Right ventricle myocardium inferior (tissue), 1 donor: ENCODE measurements around the gene ZNF521. TPM values are rescaled to one million over a fixed set of nuclear protein-coding genes. Genes with fewer than 3 reads are reported as not detected.

Experiments
- ATAC-seq: fragments of 200-7000 bp; cut with Tn5 transposase; one replicate; pipeline ENCODE4 v1.9.1; 2020; ENCODE audit warnings: mild to moderate bottlenecking, moderate library complexity
- DNase-seq: peaks from one replicate; pipeline ENCODE4 v3.0.0; 2021; ENCODE audit errors: missing footprints
- intact Hi-C: fragments of 100-400 bp; cut with DNase I; formaldehyde crosslinking; loops from one replicate; pipeline ENCODE4 v1.11.0; 2022
- total RNA-seq: library from RNA; stranded (reverse); fragmentation: NEBNext Ultra II Directional; extraction: Animal tissue kit (Norgen Biotek cat#: 25700); gene quantifications from one replicate; pipeline ENCODE4 v1.2.1, GENCODE V29; 2021
- donor health status: DM: no; HTN: yes; CAD: no; lungs with severe emphysema.

ZNF521 gene
- total RNA-seq, 1 donor from 2014 or later: 29.6 TPM

DNA sequence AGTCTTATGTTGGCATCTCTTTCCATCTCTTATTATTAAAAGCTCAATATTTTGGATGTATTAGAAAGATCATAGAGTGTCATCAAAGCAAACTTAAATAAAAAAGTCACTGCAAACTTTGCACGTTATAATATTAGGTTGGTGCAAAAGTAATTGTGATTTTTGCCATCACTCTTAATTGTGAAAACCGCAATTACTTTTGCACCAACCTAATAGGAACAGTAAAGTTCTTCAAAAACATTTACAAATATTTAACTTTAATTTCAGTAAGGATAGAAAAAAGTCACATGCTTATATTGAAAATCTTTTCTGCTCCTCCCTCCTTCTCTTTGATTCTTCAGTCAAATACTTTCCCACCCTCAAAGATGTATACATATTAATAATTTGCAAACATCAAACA lies 51.5 kb downstream of the ZNF521 start:
- intact Hi-C loops: no loop called here
- ATAC-seq (no peak), DNase-seq (no peak)

DNA sequence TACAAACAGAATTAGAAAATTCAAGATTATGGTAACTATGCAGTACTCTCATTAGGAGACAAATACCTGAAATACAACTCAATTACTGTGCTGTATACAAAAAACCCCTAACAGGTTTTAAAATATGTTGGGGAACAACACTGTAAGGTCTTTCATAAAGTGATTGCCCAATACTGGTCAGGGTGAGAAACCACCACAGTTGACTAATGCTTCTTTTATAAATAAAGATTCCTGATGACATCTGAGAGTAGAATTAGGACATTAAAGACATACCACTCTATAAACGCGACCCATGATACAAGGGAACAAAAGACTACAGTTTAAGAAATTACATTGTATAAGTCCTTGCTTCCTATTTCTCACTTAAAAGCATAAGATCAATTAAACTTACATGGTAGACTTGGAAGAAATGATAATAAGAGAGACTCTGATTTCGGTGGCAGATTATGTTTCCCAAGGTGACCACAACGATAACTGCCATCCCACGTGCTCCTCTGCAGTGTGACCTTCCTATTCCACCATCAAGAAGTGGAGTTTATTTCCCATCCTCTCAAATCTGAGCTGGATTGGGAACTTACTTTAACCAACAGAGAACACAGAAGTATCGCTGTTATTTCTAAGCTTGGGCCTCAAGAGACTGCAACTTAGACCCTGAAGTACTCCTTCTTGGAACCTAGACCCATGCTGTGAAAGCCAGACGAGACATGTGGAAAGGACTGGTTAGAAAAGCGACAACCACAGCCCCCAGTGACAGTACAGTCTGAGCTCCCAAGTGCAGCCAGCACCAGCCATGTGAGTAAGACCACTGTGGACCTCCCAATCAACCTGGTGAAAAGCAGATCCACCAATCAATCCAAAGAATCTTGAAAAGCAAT lies 52.3 kb downstream of the ZNF521 start:
- intact Hi-C loops: no loop called here
- DNase-seq (no peak), ATAC-seq (peak; percentile 56)

DNA sequence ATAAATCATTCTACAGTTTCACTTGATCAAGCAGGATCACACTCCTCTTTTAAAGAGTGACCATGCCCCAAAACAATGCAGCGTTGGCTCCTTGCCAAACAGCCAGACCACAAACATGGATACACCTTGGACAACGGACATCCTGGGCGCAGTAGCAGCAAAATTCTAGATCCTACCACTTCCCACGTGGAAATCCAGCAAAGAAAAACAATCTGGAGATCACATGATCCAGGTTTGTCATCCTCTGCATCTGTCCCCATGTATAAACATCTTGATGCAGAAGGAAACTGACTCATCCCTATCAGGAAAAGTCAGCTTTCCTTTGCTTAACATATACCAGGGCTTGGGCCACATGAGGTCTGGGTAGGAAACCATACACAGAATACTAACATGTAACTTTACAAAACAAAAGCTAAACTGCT lies 53.1 kb downstream of the ZNF521 start:
- intact Hi-C loops: no loop called here
- no peak for ATAC-seq
- DNase-seq: no peak

DNA sequence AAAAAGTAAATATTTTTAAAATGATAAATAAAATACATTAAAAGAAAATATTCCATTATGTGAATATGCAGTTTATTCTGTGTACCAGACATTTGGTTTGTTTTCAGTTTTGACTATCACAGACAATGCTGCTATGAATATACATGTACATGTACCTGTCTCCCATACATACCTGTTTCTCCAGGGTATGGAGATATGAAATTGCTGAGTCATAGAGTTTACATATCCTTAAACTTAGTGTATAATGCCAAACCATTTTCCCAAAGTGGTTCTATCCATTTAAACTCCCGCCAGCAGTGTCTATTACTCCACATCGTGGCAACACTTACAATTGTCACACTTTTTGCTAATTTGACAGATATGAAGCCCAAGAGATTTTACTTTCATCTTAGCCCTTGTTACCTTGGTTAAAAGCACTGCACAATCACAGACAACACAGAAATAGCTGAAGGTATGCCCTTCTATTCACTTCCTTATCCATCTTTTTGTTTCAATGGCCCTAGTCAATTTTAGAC lies 56.3 kb downstream of the ZNF521 start:
- DNase-seq (no peak), ATAC-seq (no peak)
- intact Hi-C loops: no loop called here

DNA sequence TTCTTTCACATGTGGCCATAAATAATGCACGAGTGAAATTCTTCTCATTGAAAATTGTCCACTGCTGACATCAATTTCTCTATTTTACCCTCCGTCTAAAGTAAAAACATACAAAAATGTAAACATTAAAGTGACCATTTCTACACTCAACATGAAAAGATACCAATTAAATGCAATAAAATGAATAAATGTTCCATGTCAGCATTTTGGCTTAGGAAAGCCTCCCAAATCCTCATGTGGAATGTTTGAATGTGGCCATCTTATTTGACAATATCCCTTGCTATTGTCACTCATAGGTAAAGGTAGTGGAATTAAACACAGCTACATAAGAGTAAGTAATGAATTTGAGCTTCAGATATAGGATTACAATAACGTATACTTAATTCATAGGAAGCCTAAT lies 60.8 kb downstream of the ZNF521 start:
- no peak for DNase-seq
- no peak for ATAC-seq
- intact Hi-C loops: no loop called here

DNA sequence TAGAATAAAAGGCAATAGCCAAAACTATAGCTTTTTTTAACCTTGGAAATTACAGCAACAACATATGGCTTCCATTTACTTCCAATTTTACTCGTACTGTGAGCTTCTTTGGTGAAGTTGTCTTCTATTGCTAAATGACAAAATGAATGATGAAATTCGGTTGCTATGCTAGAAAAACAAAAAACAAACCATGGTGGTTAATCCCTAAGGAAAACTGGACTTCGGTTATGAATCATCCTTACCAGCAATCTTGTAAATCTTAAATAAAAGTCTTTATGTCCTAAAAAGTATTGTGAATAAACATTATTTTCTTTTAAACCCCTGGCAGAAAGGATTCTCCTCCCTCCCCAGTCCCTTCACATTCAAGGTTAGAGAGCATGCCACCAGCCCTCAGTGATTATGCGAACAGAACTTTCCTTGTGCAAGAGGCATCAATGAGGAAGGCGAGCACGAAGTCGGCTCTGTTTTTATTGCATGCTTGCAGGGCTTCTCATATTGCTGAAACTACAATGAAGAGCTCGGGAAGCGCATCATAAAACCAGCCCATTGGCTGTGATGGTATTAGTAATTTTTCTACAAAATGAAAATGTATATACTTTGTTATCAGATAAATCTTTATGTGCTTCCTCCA lies 62.9 kb downstream of the ZNF521 start:
- DNase-seq (no peak), ATAC-seq (no peak)
- intact Hi-C loops: no loop called here

DNA sequence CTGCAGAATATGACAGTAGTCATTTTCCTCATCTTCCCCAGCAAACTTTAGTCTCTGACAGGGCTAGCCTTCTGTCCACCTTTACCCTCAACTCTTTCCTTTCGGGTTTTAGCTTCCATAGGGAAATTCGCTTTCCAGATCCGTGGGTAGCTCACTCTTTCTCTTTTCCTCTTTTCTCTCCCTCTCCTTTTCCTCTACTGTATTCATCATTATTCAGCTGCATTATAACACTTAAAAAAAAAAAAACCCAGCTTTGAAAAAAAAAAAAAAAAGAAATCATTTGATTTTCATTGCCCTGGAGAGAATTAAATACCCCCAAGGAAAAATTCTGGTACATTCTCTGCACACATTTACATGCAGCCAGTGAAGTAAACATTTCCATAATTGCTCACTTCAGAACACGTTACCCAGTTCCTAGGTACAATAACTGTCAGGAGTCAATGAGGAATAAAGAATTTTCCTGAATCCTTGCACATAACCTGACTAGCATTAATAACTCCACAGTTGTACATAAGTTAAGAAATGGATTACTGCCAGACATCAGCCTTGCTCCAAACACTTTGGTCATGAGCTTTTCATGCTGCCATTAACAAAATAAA lies 63.5 kb downstream of the ZNF521 start:
- DNase-seq (no peak), ATAC-seq (no peak)
- intact Hi-C loops: no loop called here

DNA sequence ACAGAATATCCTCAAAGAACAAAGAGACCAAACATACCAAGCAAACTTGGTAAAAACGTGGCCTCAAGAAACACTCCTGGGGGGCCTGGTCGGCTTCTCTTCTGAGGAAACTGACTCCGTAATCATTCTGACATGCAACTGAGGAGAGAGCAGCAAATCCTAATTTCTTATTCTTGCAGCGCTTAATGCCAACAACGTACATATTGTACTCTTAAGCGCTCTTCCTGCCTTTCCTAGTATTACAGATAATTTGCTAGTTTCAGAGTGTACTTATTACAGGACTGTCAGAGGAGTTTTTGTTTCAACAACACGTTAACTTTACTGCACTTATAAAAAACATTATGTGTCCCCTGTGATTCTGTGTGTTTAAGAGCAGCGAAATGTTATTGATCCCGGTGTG lies 64.9 kb downstream of the ZNF521 start:
- intact Hi-C loops: loop anchor here (2.0 kb wide), 1 partner anchor 56 kb away; no protein-coding TSS in a partner anchor
- no peak for DNase-seq
- ATAC-seq: no peak

DNA sequence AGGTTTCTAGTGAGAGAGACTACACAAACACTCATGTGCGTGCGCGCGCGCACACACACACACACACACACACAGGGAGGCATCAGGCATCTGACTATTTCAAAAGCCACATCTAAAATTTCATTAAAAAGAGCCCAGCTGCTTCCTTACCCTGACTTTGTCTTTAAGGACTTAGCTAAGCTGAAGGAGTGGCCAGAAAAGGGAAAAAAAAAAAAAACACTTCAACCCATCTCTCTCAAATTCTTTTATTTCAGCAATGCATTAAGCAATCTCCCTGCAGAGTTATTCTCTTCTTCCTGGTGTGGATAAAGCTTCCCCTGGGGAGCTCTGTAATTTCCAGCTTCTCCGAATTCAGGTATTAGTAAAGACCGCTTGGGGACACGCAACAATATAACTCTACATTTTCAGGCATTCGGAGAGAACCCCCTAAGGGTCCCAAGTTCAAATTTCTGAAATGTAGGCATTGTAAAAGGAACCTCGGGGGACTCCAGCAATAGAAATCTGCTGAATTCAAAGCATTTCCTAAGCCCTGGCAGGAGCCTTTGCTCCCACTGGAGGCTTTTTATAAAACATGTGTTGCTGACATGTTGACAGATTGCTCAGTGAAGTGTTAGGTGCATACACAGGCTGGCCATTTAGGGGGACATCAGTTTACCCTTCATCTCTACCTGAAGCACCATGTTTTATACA lies 67.0 kb downstream of the ZNF521 start:
- no peak for DNase-seq
- peak; percentile 85 for ATAC-seq
- intact Hi-C loops: loop anchor here (1.0 kb wide), 1 partner anchor 63 kb away; no protein-coding TSS in a partner anchor

DNA sequence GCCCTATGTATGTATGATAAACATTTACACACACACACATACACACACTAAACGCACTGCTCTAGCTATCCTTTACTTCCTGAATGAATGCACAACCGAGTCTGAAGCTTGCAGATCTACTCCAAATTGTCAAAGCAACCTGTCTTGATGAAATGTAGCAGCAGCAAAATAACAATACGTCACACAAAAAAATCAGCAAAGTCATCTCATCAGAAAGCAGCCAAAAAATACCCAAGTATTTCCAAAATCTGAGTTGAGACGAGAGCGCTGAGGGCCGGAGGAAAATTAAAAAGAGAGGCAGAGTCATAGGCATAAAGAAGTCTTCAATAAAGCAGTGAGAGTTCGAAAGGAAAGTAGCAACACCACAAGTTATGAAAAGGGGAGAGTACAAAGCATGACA lies 67.7 kb downstream of the ZNF521 start:
- no peak for ATAC-seq
- DNase-seq: no peak

DNA sequence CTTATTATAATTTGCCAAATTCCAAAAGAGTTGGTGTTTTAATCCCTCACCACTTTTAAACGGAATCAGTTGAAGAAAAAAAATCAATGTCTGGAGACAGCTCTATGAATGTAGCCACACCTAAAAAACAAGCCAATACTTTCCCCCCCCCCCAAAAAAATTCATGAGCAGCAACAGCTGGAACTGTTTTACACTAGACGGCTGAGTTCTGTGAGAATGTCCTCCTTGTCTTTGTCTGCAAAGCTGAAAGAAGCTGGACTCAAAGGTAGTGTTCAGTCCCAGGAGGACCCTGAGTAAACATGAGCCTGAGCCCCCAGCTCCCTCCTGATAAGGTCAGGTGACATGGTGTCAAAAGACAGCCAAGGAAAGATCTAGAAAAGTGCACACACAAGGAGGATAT lies 68.2 kb downstream of the ZNF521 start:
- intact Hi-C loops: no loop called here
- ATAC-seq (no peak), DNase-seq (no peak)

More for the DNA sequence above, 67.7 kb downstream of the ZNF521 start:
- intact Hi-C loops: no loop called here

DNA sequence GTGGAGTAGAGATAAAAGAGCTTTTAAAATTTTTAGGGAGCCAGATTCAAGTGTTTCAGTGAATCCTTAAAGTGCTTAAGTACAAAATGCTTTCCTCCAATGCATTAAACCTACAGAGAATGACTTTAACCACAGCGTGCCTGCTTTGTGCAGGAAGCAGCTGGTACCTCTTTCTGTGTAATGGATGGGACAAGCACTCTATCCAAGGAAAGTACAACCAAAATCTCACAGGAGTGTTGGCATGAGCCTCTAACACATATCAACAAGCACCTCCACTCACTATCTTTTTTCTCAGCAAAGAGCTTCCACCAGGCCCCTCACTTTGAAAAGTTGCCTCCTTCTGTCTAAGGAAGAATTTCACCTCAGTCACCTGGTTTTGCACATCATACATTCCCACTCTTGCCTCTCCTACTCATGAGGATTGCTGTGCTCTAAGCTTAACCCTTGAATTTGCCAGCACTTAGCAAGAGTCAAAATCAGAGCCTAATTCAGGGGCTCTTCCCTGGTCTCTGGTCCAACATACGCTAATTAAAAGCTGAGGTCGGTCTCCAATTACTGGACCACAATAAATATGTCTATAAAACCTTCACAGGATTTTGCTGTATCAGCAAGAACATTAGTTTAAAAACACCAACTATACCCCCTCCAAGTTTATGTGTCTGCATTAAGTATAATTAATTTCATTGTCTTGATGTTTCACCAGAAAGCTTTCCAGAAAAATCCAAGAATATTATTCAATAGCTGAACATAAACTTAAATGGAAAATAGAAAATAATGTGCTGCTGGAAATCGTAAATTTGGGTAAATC lies 68.9 kb downstream of the ZNF521 start:
- DNase-seq (no peak), ATAC-seq (no peak)
- intact Hi-C loops: no loop called here

DNA sequence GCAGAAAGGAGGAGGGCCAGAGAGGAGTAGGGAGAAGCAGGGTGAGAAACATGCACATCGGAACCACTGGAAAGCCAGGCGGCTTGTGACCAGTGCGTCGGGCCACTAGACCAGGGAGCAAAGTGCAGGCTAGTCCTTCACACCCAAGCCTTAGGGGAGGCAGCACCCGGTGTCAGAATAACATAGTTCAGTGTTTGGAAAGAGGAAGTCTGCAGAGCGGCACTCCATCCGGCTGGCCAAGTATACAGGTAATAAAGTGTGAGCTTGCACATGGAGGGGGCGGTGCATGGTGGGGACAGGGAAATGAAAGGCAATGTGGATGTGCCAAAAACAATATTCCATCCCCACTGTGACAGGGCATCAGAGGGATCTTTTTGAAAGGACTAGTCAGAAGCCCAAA lies 69.7 kb downstream of the ZNF521 start:
- DNase-seq: no peak
- ATAC-seq: no peak

DNA sequence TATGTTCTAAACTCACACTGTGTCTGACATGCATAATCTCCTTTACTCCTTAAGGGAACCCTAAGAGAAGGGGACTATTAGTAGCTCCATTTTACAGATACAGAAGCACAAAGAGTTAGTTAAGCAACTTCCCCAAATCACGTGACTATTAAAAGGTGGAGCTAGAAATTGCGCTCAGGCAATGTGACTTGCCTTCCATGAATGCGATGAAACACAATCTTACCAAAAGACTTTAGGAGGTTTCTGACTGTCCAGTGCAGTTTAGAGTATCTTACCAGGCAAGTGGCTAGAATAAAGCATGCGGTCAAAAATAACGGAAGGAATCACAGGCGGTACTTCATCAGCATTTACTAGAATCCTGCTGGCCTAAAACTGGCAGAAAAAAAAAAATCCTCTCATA lies 70.4 kb downstream of the ZNF521 start:
- ATAC-seq (no peak), DNase-seq (no peak)
- intact Hi-C loops: no loop called here

More for the DNA sequence above, 69.7 kb downstream of the ZNF521 start:
- intact Hi-C loops: no loop called here

DNA sequence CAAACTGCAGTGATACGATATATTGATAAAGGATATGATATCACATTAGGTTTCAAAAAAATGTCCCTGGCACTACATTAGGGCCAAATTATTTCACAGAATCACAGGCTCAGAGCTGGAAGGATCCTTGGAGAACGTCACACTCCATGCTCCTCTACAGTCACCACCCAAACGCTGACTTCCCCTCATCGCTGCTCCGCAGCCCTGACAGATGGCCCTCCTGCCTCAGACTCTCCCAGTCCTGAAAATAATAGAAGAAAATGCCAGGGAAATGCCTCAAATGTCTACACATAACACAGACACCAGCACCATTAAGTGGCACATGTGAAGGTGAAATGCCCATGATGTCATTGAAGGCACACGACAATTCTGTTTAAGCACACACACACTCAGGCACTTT lies 72.0 kb downstream of the ZNF521 start:
- intact Hi-C loops: no loop called here
- DNase-seq (no peak), ATAC-seq (no peak)

DNA sequence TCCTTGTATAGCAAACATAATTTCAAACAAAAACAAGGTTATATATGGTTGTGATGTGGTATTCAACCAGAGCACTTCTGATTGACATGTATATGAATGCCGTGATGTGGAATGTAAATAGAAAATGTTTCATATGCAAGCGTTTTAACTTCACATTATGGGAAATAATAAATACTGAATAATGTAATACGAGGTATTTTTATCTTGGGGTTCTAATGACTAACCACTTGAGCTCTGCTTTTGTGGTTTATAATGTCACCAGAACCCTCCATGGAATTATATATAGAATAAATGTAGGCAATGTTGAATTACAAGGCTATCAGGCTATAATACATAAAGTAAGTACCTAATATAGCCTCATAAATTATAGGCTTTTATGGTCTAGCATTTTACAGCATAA lies 72.4 kb downstream of the ZNF521 start:
- ATAC-seq: no peak
- no peak for DNase-seq
- intact Hi-C loops: no loop called here

DNA sequence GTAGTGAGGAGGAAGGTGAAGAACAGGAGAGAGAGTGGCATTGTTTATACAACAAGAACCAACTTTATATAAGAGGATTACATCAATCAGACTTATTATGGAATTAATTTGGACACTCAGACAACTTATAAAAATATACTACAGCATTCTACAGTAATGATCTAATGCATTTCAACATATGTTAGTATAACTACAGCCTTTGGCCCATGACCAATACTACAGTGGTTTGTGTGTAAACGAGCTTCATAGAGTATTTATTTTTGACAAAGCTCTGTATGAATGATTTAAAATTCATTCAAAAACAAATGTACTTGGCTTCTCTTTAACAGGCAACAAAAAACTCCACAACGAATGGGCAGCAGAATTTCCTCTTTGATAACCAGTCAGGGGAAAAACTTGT lies 72.8 kb downstream of the ZNF521 start:
- intact Hi-C loops: no loop called here
- ATAC-seq (no peak), DNase-seq (no peak)

DNA sequence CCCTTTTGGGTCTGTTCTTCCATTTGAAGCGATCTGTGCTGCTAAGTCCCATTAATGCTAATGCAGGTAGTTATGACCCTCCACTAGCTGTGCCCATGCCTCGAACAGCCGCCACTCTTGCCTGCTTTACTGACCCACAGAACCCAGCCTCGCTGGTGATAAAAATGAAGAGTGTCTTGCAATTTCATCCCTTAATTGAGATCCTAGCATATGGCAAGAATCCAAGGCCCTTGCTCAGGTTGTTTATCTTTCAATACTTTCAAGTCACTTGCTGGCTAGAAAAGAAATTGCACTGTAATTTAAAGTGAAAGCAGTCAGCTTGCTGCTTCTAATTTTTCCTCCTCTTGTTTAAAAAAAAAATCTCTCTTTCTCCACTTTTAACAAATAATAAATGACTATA lies 73.6 kb downstream of the ZNF521 start:
- DNase-seq: no peak
- no peak for ATAC-seq
- intact Hi-C loops: no loop called here
